ENCODE data around the gene AKAP11.

Gene AKAP11

GRCh38 chr13:42305503-42305902, 33.6 kb downstream of the AKAP11 start:
- DNase-seq (ENCODE audit: extremely low read depth, low read depth): no peak
- TF ChIP-seq CTCF (IDR thresholded peaks at IDR 0.05; ENCODE audit: low read depth, low read length, missing control alignments): no peak
- no peak overlapping the region for H3K4me3 ChIP-seq (replicated peaks; ENCODE audit: low read depth, low read length)

GRCh38 chr13:42307461-42307860, 35.5 kb downstream of the AKAP11 start:
- no peak for TF ChIP-seq CTCF (IDR thresholded peaks at IDR 0.05; ENCODE audit: low read depth, low read length, missing control alignments)
- no peak for DNase-seq (ENCODE audit: extremely low read depth, low read depth)
- no peak overlapping the region for H3K4me3 ChIP-seq (replicated peaks; ENCODE audit: low read depth, low read length)

GRCh38 chr13:42312817-42313431, 41.0 kb downstream of the AKAP11 start:
- DNase-seq (ENCODE audit: extremely low read depth, low read depth): no peak
- no peak for TF ChIP-seq CTCF (IDR thresholded peaks at IDR 0.05; ENCODE audit: low read depth, low read length, missing control alignments)

GRCh38 chr13:42318570-42318969, 46.6 kb downstream of the AKAP11 start:
- no peak for DNase-seq (ENCODE audit: extremely low read depth, low read depth)
- H3K4me3 ChIP-seq (replicated peaks; ENCODE audit: low read depth, low read length): no peak overlapping the region
- no peak for TF ChIP-seq CTCF (IDR thresholded peaks at IDR 0.05; ENCODE audit: low read depth, low read length, missing control alignments)

More at GRCh38 chr13:42312817-42313431, 41.0 kb downstream of the AKAP11 start:
- H3K4me3 ChIP-seq (replicated peaks; ENCODE audit: low read depth, low read length): no peak overlapping the region

GRCh38 chr13:42320375-42320787, 48.4 kb downstream of the AKAP11 start:
- TF ChIP-seq CTCF (IDR thresholded peaks at IDR 0.05; ENCODE audit: low read depth, low read length, missing control alignments): no peak

GRCh38 chr13:42322806-42323205, 50.9 kb downstream of the AKAP11 start:
- no peak overlapping the region for H3K4me3 ChIP-seq (replicated peaks; ENCODE audit: low read depth, low read length)
- no peak for DNase-seq (ENCODE audit: extremely low read depth, low read depth)

More at GRCh38 chr13:42320375-42320787, 48.4 kb downstream of the AKAP11 start:
- no peak overlapping the region for H3K4me3 ChIP-seq (replicated peaks; ENCODE audit: low read depth, low read length)
- DNase-seq (ENCODE audit: extremely low read depth, low read depth): no peak

More at GRCh38 chr13:42322806-42323205, 50.9 kb downstream of the AKAP11 start:
- TF ChIP-seq CTCF (IDR thresholded peaks at IDR 0.05; ENCODE audit: low read depth, low read length, missing control alignments): no peak
